Skeletal muscle cell (primary cell): Measurements from ENCODE around the gene KCNV2.

Experiments
- DNase-seq: peaks from one replicate; pipeline ENCODE4 v3.0.0-alpha.2; 2010; ENCODE audit warnings: low read depth
- H3K4me3 ChIP-seq: 2 replicates; pipeline ENCODE4 v1.5.1; 2011; ENCODE audit warnings: low read depth, mild to moderate bottlenecking, control low read depth, low read length, moderate library complexity

Gene KCNV2

GRCh38 chr9:2718001-2718697 is 839 bp downstream of the KCNV2 start:
- H3K4me3 ChIP-seq, result no peak overlapping the region

GRCh38 chr9:2718698-2719033 is 1.4 kb downstream of the KCNV2 start:
- DNase-seq, result no peak
- H3K4me3 ChIP-seq, result no peak overlapping the region

More at GRCh38 chr9:2718001-2718697, 839 bp downstream of the KCNV2 start:
- no peak for DNase-seq

- no peak for DNase-seq
- no peak overlapping the region for H3K4me3 ChIP-seq
Measured at GRCh38 chr9:2720179-2720654, 2.9 kb downstream of the KCNV2 start.

- peak; percentile 34 for DNase-seq
- H3K4me3 ChIP-seq, result no peak overlapping the region
Measured at GRCh38 chr9:2722715-2723114, 5.4 kb downstream of the KCNV2 start.

- no peak for DNase-seq
- H3K4me3 ChIP-seq, result no peak overlapping the region
Measured at GRCh38 chr9:2723376-2724065, 6.2 kb downstream of the KCNV2 start.

- no peak for DNase-seq
- H3K4me3 ChIP-seq, result no peak overlapping the region
Measured at GRCh38 chr9:2725126-2725525, 7.8 kb downstream of the KCNV2 start.

GRCh38 chr9:2725898-2726649 is 8.8 kb downstream of the KCNV2 start:
- no peak overlapping the region for H3K4me3 ChIP-seq
- DNase-seq, result no peak

- DNase-seq, result no peak
- no peak overlapping the region for H3K4me3 ChIP-seq
Measured at GRCh38 chr9:2726650-2727340, 9.5 kb downstream of the KCNV2 start.

GRCh38 chr9:2727374-2727773 is 10.1 kb downstream of the KCNV2 start:
- no peak for DNase-seq
- H3K4me3 ChIP-seq, result no peak overlapping the region

GRCh38 chr9:2727966-2728613 is 10.8 kb downstream of the KCNV2 start:
- DNase-seq, result peak; percentile 20
- H3K4me3 ChIP-seq, result no peak overlapping the region

GRCh38 chr9:2729003-2729402 is 11.7 kb downstream of the KCNV2 start:
- no peak for DNase-seq
- H3K4me3 ChIP-seq, result no peak overlapping the region

- no peak overlapping the region for H3K4me3 ChIP-seq
- no peak for DNase-seq
Measured at GRCh38 chr9:2729721-2730120, 12.4 kb downstream of the KCNV2 start.

GRCh38 chr9:2730971-2731370 is 13.7 kb downstream of the KCNV2 start:
- no peak overlapping the region for H3K4me3 ChIP-seq
- DNase-seq, result no peak

- no peak overlapping the region for H3K4me3 ChIP-seq
- DNase-seq, result no peak
Measured at GRCh38 chr9:2732492-2732891, 15.2 kb downstream of the KCNV2 start.

GRCh38 chr9:2740616-2741015 is 23.3 kb downstream of the KCNV2 start:
- no peak overlapping the region for H3K4me3 ChIP-seq
- no peak for DNase-seq

GRCh38 chr9:2741441-2742158 is 24.3 kb downstream of the KCNV2 start:
- H3K4me3 ChIP-seq, result no peak overlapping the region
- DNase-seq, result no peak

GRCh38 chr9:2742214-2742613 is 24.9 kb downstream of the KCNV2 start:
- H3K4me3 ChIP-seq, result no peak overlapping the region
- DNase-seq, result no peak

- no peak overlapping the region for H3K4me3 ChIP-seq
Measured at GRCh38 chr9:2743937-2744529, 26.7 kb downstream of the KCNV2 start.

More at GRCh38 chr9:2743937-2744529, 26.7 kb downstream of the KCNV2 start:
- DNase-seq, result no peak
